Measurements from ENCODE around the gene TSACC.

Gene TSACC

DNA sequence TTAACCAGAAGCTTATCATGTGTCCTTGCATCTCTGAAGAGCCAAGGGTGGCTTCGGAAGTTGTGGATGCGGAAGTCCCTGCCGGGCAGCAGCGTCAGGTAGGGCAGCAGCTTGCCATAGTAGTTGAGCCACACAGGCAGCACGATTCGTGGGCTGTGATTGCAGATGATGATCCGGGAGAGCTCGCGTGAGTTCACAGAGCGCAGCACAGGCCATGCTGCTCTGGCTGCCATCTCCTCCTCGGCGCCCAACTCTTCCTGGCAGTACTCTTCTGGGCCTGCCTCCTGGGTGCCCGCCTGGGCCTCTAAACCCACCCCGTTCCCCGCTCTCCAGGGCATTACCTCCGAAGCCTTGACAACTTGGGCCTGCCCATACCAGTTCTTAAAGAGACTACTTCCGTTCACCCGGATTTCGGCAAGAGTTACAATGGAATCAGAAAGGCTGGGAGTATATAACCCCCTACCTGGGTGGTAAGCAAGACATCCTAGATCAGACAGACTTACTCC, 39.4 kb upstream of the TSACC start, which contains the start of gene VHLL:
Gene VHLL, minus strand, starts transcription at position 456 of the 506 bp plus-strand sequence. Its CDS starts 118 bp downstream, at position 338.
- H3K27ac ChIP-seq = no peak within 1 kb of the TSS
- TF ChIP-seq CTCF (conservative IDR thresholded peaks at IDR 0.05) = no peak

- TF ChIP-seq CTCF (conservative IDR thresholded peaks at IDR 0.05) = no peak
- H3K27ac ChIP-seq = no peak overlapping the region
Measured at GRCh38 chr1:156303241-156303640, 35.1 kb upstream of the TSACC start.

GRCh38 chr1:156305215-156305614, 33.1 kb upstream of the TSACC start:
- TF ChIP-seq CTCF (conservative IDR thresholded peaks at IDR 0.05) = no peak
- H3K27ac ChIP-seq = no peak overlapping the region

- H3K27ac ChIP-seq = no peak overlapping the region
- no peak for TF ChIP-seq CTCF (conservative IDR thresholded peaks at IDR 0.05)
Measured at GRCh38 chr1:156308078-156308477, 30.2 kb upstream of the TSACC start.

DNA sequence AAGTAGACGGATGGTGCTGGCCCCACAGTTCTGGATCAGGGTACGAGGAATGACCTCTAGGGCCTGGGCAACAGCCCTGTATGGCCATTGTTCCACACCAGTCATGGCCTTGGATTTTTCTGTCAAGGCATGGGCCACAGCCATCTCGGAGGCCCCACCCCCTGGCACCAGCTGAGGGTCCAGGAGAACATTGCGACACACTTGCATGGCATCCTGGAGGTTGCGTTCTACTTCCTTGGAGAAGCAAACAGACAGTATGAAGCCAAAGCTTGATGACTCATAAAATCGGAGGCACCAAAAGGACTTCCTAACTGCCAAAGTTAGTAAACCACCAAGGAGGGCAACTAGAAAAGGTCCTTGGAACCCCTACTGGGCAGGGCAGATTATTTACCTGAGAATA, 27.4 kb upstream of the TSACC start:
- no peak overlapping the region for H3K27ac ChIP-seq
- no peak for TF ChIP-seq CTCF (conservative IDR thresholded peaks at IDR 0.05)

DNA sequence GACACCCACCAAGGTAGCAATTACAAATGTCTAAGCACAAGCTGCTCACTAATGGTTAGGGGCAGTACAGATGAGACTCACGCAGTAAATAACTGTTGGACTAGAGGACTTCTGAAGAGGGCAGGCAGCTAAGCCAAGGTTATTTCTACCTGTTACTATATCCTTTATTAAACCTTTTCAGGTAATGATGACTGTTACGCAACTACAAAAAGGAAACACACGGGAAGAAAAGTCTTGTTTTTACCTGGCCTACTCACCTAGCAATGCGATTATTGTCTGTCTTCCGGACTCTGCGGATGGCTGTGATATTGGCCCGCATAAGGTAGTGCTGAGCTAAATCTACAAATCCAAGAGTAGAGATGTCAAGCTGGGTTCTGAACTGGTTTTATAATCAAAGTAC, 21.4 kb upstream of the TSACC start:
- H3K27ac ChIP-seq = no peak overlapping the region
- no peak for TF ChIP-seq CTCF (conservative IDR thresholded peaks at IDR 0.05)

DNA sequence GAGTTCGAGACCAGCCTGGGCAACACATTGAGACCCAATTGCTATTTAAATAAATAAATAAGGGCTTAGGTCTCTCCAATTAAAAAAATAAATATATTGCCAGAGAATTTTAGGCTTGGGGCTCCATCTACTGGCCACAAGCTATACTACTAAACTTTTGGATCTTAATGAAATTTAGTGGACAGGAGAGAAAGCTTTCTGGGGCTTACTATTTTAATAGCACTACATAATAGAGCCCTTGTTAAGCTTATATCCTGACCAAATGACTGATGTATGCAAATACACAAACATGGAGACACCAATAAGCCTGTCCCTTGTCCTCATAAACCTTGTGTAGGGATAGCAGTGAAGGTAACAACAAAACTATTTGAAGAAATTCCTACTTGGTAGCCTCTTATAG, 18.7 kb upstream of the TSACC start:
- no peak overlapping the region for H3K27ac ChIP-seq
- peak; percentile 74 for TF ChIP-seq CTCF (conservative IDR thresholded peaks at IDR 0.05)
